ENCODE measurements around the gene LPAR2. TPM values are rescaled to one million over a fixed set of nuclear protein-coding genes. Genes with fewer than 3 reads are reported as not detected.

The LPAR2 gene
- total and polyA plus RNA-seq, 2 donors (not counting 3 experiments of a cell fraction or from before 2014, with no cell fraction given): 4.7 to 5.0 TPM

DNA sequence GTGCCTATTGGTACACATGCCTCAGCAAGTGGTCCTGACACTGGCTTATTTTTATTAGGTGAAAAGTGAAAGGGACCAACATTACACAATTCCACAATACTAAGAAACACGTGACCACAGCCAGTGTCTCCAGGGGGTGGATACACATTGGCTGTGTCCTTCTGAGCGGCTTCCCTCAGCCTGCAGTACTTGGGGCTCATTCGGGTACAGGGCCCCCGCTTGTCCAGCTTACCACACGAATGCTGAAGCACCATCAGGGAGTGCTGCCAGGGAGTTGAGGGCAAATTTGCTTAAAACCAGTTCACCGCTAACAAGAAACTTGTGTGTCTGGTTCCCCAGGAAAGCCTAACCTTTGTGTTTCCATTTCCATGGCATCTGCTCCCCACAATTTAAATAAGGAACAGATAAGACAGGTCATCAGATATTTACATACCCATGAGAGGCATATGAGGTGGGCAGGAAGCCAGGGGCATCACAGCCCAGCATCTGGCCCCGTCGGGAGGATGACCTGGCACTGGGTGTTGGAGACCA is 32.8 kb downstream of the LPAR2 start:
- dilution Hi-C loops (cut with MboI; ENCODE audit: extremely low pct_ligation_motif_present, low sequenced_read_pairs): no loop called here

DNA sequence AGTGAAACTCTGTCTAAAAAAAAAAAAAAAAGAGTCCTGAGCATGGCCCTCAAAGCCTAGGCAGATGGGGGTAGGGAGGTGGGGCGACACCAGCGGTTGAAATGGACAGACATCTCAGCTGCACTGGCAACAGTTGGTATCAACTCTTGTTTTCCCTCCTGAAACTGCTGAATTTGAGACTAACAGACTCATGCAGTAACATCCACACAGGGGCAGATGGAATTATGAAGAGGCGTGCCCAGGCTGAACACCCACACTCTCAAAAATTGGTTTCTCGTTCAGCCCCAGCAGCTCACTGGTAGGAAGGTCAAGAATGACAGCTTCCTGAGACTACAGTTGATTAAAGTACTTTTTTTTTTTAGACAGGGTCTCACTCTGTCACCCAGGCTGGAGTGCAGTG is 33.6 kb downstream of the LPAR2 start:
- H3K36me3 ChIP-seq (ENCODE audit: control insufficient read depth in 2 of 2, extremely low read depth in 1 of 2, insufficient read depth in 2 of 2, low read length in 2 of 2): no peaks in the 10 kb centered on the region
- POLR2A ChIA-PET: no interaction called here
- BruUV-seq (replicated peaks): no TSS peak
- H3K27ac ChIP-seq (ENCODE audit: insufficient read depth, low read depth, low read length): no peak overlapping the region
- dilution Hi-C loops (cut with MboI; ENCODE audit: extremely low pct_ligation_motif_present, low sequenced_read_pairs) (no loop called here), intact Hi-C loops (cut with micrococcal nuclease) (no loop called here)
- H3K9me1 ChIP-seq (replicated peaks; ENCODE audit: control insufficient read depth, extremely low read depth, insufficient read depth, low read length): no peaks in the 10 kb centered on the region
- H3K4me2 ChIP-seq (ENCODE audit: insufficient read depth, low read length): no peak overlapping the region
- H3K4me3 ChIP-seq (replicated peaks in 1 of 3; ENCODE audit: insufficient read depth in 1 of 3, low read depth in 1 of 3, low read length in 3 of 3): no peak overlapping the region
- TF ChIP-seq GATA2 (IDR thresholded peaks at IDR 0.05; ENCODE audit: insufficient read depth, insufficient read length, low read depth, low read length) (no peak), POLR2AphosphoS5 (IDR thresholded peaks at IDR 0.05; ENCODE audit: insufficient read depth, low read depth, low read length) (no peak), POLR2A (IDR thresholded peaks at IDR 0.05; ENCODE audit: low read depth, low read length) (no peak), JUN (IDR thresholded peaks at IDR 0.05; ENCODE audit: borderline replicate concordance, insufficient read depth, insufficient read length, low read depth) (no peak), FOS (IDR thresholded peaks at IDR 0.05; ENCODE audit: borderline replicate concordance, insufficient read depth, low read length) (no peak)
- TF ChIP-seq, protein P1, sequence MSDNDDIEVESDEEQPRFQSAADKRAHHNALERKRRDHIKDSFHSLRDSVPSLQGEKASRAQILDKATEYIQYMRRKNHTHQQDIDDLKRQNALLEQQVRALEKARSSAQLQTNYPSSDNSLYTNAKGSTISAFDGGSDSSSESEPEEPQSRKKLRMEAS (IDR thresholded peaks at IDR 0.05; ENCODE audit: insufficient read depth, insufficient read length): no peak
- H3K4me1 ChIP-seq (ENCODE audit: control insufficient read depth, extremely low read depth, insufficient read depth, low read length): no peaks in the 10 kb centered on the region
- H4K20me1 ChIP-seq (replicated peaks; ENCODE audit: control insufficient read depth, extremely low read depth, insufficient read depth, low read length): no peaks in the 10 kb centered on the region
- H3K9me3 ChIP-seq (replicated peaks; ENCODE audit: control insufficient read depth, insufficient read depth, low read length): no peaks in the 10 kb centered on the region
- no peak overlapping the region for H2AFZ ChIP-seq (ENCODE audit: low read depth, low read length)
- no peak overlapping the region for H3K9ac ChIP-seq (replicated peaks; ENCODE audit: extremely low read depth, insufficient read depth, low read length)
- CTCF ChIA-PET: no interaction called here
- H3K27me3 ChIP-seq (ENCODE audit: control insufficient read depth in 2 of 2, insufficient read depth in 2 of 2, low read length in 2 of 2): no peaks in the 10 kb centered on the region
- H3K79me2 ChIP-seq (ENCODE audit: control insufficient read depth, insufficient read depth, low read length): no peaks in the 10 kb centered on the region
- DNase-seq (ENCODE audit: low read depth, low spot score) (no peak), FAIRE-seq (no peak)

More for the DNA sequence above, 32.8 kb downstream of the LPAR2 start:
- Histone ChIP-seq H3K79me2 (ENCODE audit: control insufficient read depth, insufficient read depth, low read length) (no peaks in the 10 kb centered on the region), H3K36me3 (ENCODE audit: control insufficient read depth in 2 of 2, extremely low read depth in 1 of 2, insufficient read depth in 2 of 2, low read length in 2 of 2) (no peaks in the 10 kb centered on the region), H2AFZ (ENCODE audit: low read depth, low read length) (no peak overlapping the region), H3K4me3 (replicated peaks in 1 of 3; ENCODE audit: insufficient read depth in 1 of 3, low read depth in 1 of 3, low read length in 3 of 3) (no peak overlapping the region), H3K4me2 (ENCODE audit: insufficient read depth, low read length) (no peak overlapping the region), H3K9me3 (replicated peaks; ENCODE audit: control insufficient read depth, insufficient read depth, low read length) (no peaks in the 10 kb centered on the region), H3K4me1 (ENCODE audit: control insufficient read depth, extremely low read depth, insufficient read depth, low read length) (no peaks in the 10 kb centered on the region), H3K27me3 (ENCODE audit: control insufficient read depth in 2 of 2, insufficient read depth in 2 of 2, low read length in 2 of 2) (no peaks in the 10 kb centered on the region), H4K20me1 (replicated peaks; ENCODE audit: control insufficient read depth, extremely low read depth, insufficient read depth, low read length) (no peaks in the 10 kb centered on the region), H3K9ac (replicated peaks; ENCODE audit: extremely low read depth, insufficient read depth, low read length) (no peak overlapping the region), H3K27ac (ENCODE audit: insufficient read depth, low read depth, low read length) (no peak overlapping the region), H3K9me1 (replicated peaks; ENCODE audit: control insufficient read depth, extremely low read depth, insufficient read depth, low read length) (no peaks in the 10 kb centered on the region)
- ChIA-PET POLR2A (no interaction called here), CTCF (no interaction called here)
- TF ChIP-seq, protein P2, sequence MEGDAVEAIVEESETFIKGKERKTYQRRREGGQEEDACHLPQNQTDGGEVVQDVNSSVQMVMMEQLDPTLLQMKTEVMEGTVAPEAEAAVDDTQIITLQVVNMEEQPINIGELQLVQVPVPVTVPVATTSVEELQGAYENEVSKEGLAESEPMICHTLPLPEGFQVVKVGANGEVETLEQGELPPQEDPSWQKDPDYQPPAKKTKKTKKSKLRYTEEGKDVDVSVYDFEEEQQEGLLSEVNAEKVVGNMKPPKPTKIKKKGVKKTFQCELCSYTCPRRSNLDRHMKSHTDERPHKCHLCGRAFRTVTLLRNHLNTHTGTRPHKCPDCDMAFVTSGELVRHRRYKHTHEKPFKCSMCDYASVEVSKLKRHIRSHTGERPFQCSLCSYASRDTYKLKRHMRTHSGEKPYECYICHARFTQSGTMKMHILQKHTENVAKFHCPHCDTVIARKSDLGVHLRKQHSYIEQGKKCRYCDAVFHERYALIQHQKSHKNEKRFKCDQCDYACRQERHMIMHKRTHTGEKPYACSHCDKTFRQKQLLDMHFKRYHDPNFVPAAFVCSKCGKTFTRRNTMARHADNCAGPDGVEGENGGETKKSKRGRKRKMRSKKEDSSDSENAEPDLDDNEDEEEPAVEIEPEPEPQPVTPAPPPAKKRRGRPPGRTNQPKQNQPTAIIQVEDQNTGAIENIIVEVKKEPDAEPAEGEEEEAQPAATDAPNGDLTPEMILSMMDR (IDR thresholded peaks at IDR 0.05; ENCODE audit: extremely low read depth in 1 of 2, insufficient read depth in 1 of 2, low read depth in 1 of 2, low read length in 2 of 2): no peak
- no peak for TF ChIP-seq POLR2A (IDR thresholded peaks at IDR 0.05; ENCODE audit: low read depth, low read length)
- no peak for TF ChIP-seq POLR2AphosphoS5 (IDR thresholded peaks at IDR 0.05; ENCODE audit: insufficient read depth, low read depth, low read length)
- no peak for FAIRE-seq
- BruUV-seq (replicated peaks): no TSS peak
- DNase-seq (ENCODE audit: low read depth, low spot score): no peak
- intact Hi-C loops (cut with micrococcal nuclease): no loop called here

Measured in endothelial cell of umbilical vein (primary cell).